ENCODE measurements around the gene CEACAM7. TPM values are rescaled to one million over a fixed set of nuclear protein-coding genes. Genes with fewer than 3 reads are reported as not detected.

The CEACAM7 gene
- total RNA-seq, 1 donor from 2014 or later, result not detected

DNA sequence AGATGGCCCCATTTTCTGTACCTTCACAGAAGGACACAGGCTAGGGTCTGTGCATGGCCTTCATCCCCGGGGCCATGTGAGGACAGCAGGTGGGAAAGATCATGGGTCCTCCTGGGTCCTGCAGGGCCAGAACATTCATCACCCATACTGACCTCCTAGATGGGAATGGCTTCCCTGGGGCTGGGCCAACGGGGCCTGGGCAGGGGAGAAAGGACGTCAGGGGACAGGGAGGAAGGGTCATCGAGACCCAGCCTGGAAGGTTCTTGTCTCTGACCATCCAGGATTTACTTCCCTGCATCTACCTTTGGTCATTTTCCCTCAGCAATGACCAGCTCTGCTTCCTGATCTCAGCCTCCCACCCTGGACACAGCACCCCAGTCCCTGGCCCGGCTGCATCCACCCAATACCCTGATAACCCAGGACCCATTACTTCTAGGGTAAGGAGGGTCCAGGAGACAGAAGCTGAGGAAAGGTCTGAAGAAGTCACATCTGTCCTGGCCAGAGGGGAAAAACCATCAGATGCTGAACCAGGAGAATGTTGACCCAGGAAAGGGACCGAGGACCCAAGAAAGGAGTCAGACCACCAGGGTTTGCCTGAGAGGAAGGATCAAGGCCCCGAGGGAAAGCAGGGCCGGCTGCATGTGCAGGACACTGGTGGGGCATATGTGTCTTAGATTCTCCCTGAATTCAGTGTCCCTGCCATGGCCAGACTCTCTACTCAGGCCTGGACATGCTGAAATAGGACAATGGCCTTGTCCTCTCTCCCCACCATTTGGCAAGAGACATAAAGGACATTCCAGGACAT is 7.0 kb upstream of the CEACAM7 start:
- no peaks in the 10 kb centered on the region for H3K4me1 ChIP-seq (ENCODE audit: insufficient read depth, low read length)
- Mint-ChIP-seq H3K27ac (ENCODE audit: unreplicated experiment) (no peak overlapping the region), H3K36me3 (ENCODE audit: low read depth, unreplicated experiment) (no peaks in the 10 kb centered on the region), H3K9me3 (ENCODE audit: unreplicated experiment) (peaks cover 5% of the 10 kb centered on the region), H3K4me1 (ENCODE audit: low read depth, unreplicated experiment) (no peaks in the 10 kb centered on the region), H3K4me3 (ENCODE audit: unreplicated experiment) (no peak overlapping the region), H3K27me3 (ENCODE audit: low read depth, unreplicated experiment) (peaks cover 65% of the 10 kb centered on the region)
- no peak overlapping the region for H3K4me3 ChIP-seq (ENCODE audit: insufficient read depth, low read depth, low read length)
- FAIRE-seq (no peak), DNase-seq (ENCODE audit: low read depth) (no peak)
- H3K79me2 ChIP-seq (ENCODE audit: insufficient read depth, low read length), result no peaks in the 10 kb centered on the region
- no peaks in the 10 kb centered on the region for H3K36me3 ChIP-seq (ENCODE audit: insufficient read depth, low read length)
- no peak overlapping the region for H3K9ac ChIP-seq (ENCODE audit: low read length)
- no peak overlapping the region for H3K4me2 ChIP-seq (ENCODE audit: low read length)
- no peaks in the 10 kb centered on the region for H3K27me3 ChIP-seq (ENCODE audit: insufficient read depth, low read length)
- H3K9me3 ChIP-seq (ENCODE audit: insufficient read depth, low read depth, low read length), result no peaks in the 10 kb centered on the region
- H3K27ac ChIP-seq (ENCODE audit: low read depth, low read length), result no peak overlapping the region
- H2AFZ ChIP-seq (ENCODE audit: low read depth, low read length), result no peak overlapping the region
- H4K20me1 ChIP-seq (ENCODE audit: insufficient read depth, low read length), result no peaks in the 10 kb centered on the region
- TF ChIP-seq EZH2 (IDR thresholded peaks at IDR 0.05; ENCODE audit: insufficient read depth, low read length), result no peak
- TF ChIP-seq, protein P1, sequence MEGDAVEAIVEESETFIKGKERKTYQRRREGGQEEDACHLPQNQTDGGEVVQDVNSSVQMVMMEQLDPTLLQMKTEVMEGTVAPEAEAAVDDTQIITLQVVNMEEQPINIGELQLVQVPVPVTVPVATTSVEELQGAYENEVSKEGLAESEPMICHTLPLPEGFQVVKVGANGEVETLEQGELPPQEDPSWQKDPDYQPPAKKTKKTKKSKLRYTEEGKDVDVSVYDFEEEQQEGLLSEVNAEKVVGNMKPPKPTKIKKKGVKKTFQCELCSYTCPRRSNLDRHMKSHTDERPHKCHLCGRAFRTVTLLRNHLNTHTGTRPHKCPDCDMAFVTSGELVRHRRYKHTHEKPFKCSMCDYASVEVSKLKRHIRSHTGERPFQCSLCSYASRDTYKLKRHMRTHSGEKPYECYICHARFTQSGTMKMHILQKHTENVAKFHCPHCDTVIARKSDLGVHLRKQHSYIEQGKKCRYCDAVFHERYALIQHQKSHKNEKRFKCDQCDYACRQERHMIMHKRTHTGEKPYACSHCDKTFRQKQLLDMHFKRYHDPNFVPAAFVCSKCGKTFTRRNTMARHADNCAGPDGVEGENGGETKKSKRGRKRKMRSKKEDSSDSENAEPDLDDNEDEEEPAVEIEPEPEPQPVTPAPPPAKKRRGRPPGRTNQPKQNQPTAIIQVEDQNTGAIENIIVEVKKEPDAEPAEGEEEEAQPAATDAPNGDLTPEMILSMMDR (IDR thresholded peaks at IDR 0.05; ENCODE audit: insufficient read depth, low read depth, low read length), result no peak

DNA sequence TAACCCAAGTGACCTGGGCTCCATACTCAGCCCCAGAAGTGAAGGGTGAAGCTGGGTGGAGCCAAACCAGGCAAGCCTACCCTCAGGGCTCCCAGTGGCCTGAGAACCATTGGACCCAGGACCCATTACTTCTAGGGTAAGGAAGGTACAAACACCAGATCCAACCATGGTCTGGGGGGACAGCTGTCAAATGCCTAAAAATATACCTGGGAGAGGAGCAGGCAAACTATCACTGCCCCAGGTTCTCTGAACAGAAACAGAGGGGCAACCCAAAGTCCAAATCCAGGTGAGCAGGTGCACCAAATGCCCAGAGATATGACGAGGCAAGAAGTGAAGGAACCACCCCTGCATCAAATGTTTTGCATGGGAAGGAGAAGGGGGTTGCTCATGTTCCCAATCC is 6.1 kb upstream of the CEACAM7 start:
- Mint-ChIP-seq H3K4me1 (ENCODE audit: low read depth, unreplicated experiment) (no peaks in the 10 kb centered on the region), H3K36me3 (ENCODE audit: low read depth, unreplicated experiment) (no peaks in the 10 kb centered on the region), H3K4me3 (ENCODE audit: unreplicated experiment) (no peak overlapping the region), H3K27ac (ENCODE audit: unreplicated experiment) (no peak overlapping the region), H3K9me3 (ENCODE audit: unreplicated experiment) (peaks cover 5% of the 10 kb centered on the region), H3K27me3 (ENCODE audit: low read depth, unreplicated experiment) (peaks cover 67% of the 10 kb centered on the region)
- H3K36me3 ChIP-seq (ENCODE audit: insufficient read depth, low read length), result no peaks in the 10 kb centered on the region
- TF ChIP-seq EZH2 (IDR thresholded peaks at IDR 0.05; ENCODE audit: insufficient read depth, low read length), result no peak
- TF ChIP-seq, protein P1 (IDR thresholded peaks at IDR 0.05; ENCODE audit: insufficient read depth, low read depth, low read length), result no peak
- no peaks in the 10 kb centered on the region for H3K79me2 ChIP-seq (ENCODE audit: insufficient read depth, low read length)
- no peak overlapping the region for H3K4me2 ChIP-seq (ENCODE audit: low read length)
- H4K20me1 ChIP-seq (ENCODE audit: insufficient read depth, low read length), result no peaks in the 10 kb centered on the region
- no peak for FAIRE-seq
- no peaks in the 10 kb centered on the region for H3K27me3 ChIP-seq (ENCODE audit: insufficient read depth, low read length)
- no peaks in the 10 kb centered on the region for H3K9me3 ChIP-seq (ENCODE audit: insufficient read depth, low read depth, low read length)
- H3K9ac ChIP-seq (ENCODE audit: low read length), result no peak overlapping the region
- no peak overlapping the region for H3K4me3 ChIP-seq (ENCODE audit: insufficient read depth, low read depth, low read length)
- H3K27ac ChIP-seq (ENCODE audit: low read depth, low read length), result no peak overlapping the region
- no peak for DNase-seq (ENCODE audit: low read depth)
- H2AFZ ChIP-seq (ENCODE audit: low read depth, low read length), result no peak overlapping the region
- H3K4me1 ChIP-seq (ENCODE audit: insufficient read depth, low read length), result no peaks in the 10 kb centered on the region
